Measurements from ENCODE around the gene TLR10.

The TLR10 gene

DNA sequence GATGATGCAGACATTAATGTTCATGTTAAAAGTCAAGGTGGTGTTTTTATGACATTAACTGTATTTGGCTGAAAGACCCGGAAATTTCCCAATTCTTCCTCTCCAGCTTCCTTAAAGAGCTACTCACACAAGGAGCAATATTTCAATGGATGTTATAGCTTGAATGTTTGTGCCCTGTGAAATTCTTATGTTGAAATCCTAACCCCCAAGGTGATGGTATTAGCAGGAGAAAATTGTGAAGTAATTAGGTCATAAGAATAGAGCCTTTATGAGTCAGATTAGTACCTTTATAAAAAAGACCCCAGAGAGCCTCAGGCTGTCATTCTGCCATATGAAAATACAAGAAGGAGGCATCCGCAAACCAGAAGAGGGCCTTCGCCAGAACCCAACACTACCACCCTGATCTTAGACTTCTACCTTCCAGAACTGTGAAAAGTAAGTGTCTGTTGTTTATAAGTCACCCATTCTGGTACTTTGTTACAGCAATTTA, 18.2 kb upstream of the TLR10 start:
- no peaks in the 10 kb centered on the region for H3K9me3 ChIP-seq (ENCODE audit: control insufficient read depth, low read length)
- peaks cover 2% of the 10 kb centered on the region for H3K4me1 ChIP-seq (ENCODE audit: control insufficient read depth, insufficient read depth, low read depth, low read length)
- H3K79me1 ChIP-seq (replicated peaks; ENCODE audit: low read length, poor library complexity, severe bottlenecking), result no peaks in the 10 kb centered on the region

DNA sequence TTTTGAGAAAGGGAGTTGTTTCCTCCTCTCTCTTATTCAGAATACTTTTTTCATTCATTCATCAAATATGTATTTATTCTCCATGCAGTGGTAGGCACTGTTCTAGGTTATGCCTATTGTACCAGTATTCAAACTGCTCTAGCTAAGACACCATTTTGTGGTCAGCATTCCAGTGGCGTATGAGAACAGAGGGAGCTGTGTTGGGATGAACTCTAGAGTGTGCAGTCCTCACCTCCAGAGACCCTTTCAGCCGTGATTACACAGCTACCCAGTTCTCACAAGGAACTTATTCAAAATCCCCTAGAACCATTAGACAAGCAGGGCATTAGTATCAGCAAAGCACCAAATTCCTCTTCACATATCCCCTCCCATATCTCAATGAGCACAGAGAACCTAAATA, 17.6 kb upstream of the TLR10 start:
- Histone ChIP-seq H3K79me1 (replicated peaks; ENCODE audit: low read length, poor library complexity, severe bottlenecking) (no peaks in the 10 kb centered on the region), H3K9ac (ENCODE audit: low read length) (no peak overlapping the region), H2BK12ac (ENCODE audit: low read length in 2 of 2) (no peak overlapping the region), H3K9me3 (ENCODE audit: control insufficient read depth, low read length) (no peaks in the 10 kb centered on the region), H3K4ac (ENCODE audit: low read depth in 1 of 2, low read length in 2 of 2) (no peak overlapping the region), H3K23ac (ENCODE audit: low read length in 2 of 2) (no peak overlapping the region), H3K18ac (ENCODE audit: low read depth in 1 of 2, low read length in 2 of 2) (no peak overlapping the region), H3K36me3 (ENCODE audit: control insufficient read depth in 1 of 2, insufficient read depth in 2 of 2, low read depth in 1 of 2, low read length in 2 of 2) (no peaks in the 10 kb centered on the region), H4K8ac (ENCODE audit: low read length) (no peak overlapping the region), H3K27me3 (ENCODE audit: control insufficient read depth in 1 of 2, insufficient read depth in 1 of 2, low read length in 2 of 2) (no peaks in the 10 kb centered on the region), H3K4me1 (ENCODE audit: control insufficient read depth, insufficient read depth, low read depth, low read length) (peaks cover 2% of the 10 kb centered on the region), H2BK15ac (ENCODE audit: low read depth, poor library complexity, severe bottlenecking) (no peak overlapping the region), H4K91ac (ENCODE audit: low read length) (no peak overlapping the region), H3K27ac (ENCODE audit: low read length, poor library complexity, severe bottlenecking) (no peak overlapping the region), H2BK120ac (ENCODE audit: low read depth, low read length) (no peak overlapping the region), H3K14ac (ENCODE audit: low read length in 2 of 2) (no peak overlapping the region), H3K4me3 (ENCODE audit: insufficient read depth in 1 of 2, low read depth in 1 of 2, low read length in 2 of 2) (no peak overlapping the region), H2BK5ac (ENCODE audit: low read depth, low read length, poor library complexity, severe bottlenecking) (no peak overlapping the region), H3K4me2 (ENCODE audit: low read length, poor library complexity, severe bottlenecking) (no peak overlapping the region), H2AFZ (ENCODE audit: low read depth, low read length) (no peak overlapping the region), H2AK5ac (ENCODE audit: low read length, severe bottlenecking) (no peak overlapping the region)
- WGBS, result 88% methylated on average over 2 of the region's 2 CpGs
- DNase-seq, result no peak

More for the DNA sequence above, 18.2 kb upstream of the TLR10 start:
- Histone ChIP-seq H2AFZ (ENCODE audit: low read depth, low read length) (no peak overlapping the region), H2BK5ac (ENCODE audit: low read depth, low read length, poor library complexity, severe bottlenecking) (no peak overlapping the region), H3K4ac (ENCODE audit: low read depth in 1 of 2, low read length in 2 of 2) (no peak overlapping the region), H4K91ac (ENCODE audit: low read length) (no peak overlapping the region), H3K14ac (ENCODE audit: low read length in 2 of 2) (no peak overlapping the region), H3K23ac (ENCODE audit: low read length in 2 of 2) (no peak overlapping the region), H2BK15ac (ENCODE audit: low read depth, poor library complexity, severe bottlenecking) (no peak overlapping the region), H4K8ac (ENCODE audit: low read length) (no peak overlapping the region), H3K36me3 (ENCODE audit: control insufficient read depth in 1 of 2, insufficient read depth in 2 of 2, low read depth in 1 of 2, low read length in 2 of 2) (no peaks in the 10 kb centered on the region), H3K27ac (ENCODE audit: low read length, poor library complexity, severe bottlenecking) (peak overlapping the region; percentile 35), H3K18ac (ENCODE audit: low read depth in 1 of 2, low read length in 2 of 2) (no peak overlapping the region), H3K9ac (ENCODE audit: low read length) (no peak overlapping the region), H3K4me2 (ENCODE audit: low read length, poor library complexity, severe bottlenecking) (no peak overlapping the region), H2BK120ac (ENCODE audit: low read depth, low read length) (no peak overlapping the region), H2BK12ac (ENCODE audit: low read length in 2 of 2) (no peak overlapping the region), H3K4me3 (ENCODE audit: insufficient read depth in 1 of 2, low read depth in 1 of 2, low read length in 2 of 2) (no peak overlapping the region), H3K27me3 (ENCODE audit: control insufficient read depth in 1 of 2, insufficient read depth in 1 of 2, low read length in 2 of 2) (no peaks in the 10 kb centered on the region), H2AK5ac (ENCODE audit: low read length, severe bottlenecking) (no peak overlapping the region)
- DNase-seq, result no peak
- WGBS, result 90% methylated on average over 2 of the region's 3 CpGs

DNA sequence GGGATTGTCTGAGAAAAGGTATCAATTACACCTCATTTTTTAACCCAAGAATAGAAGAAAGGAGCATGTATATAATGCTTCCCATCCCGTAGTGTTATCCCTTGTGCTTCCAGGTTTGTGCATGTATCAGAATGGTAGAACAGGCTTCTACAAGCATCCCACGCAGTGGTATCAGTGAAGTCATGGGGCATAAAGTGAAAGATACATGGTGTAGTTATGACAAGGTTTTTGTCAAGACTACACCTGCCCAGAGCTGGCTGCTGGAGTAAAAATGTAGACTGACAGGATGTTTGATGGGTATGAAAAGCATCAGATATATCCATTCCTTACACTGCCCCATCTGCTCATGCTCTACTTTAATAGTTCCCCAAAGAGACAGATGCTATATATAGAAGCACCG, 12.3 kb upstream of the TLR10 start:
- Histone ChIP-seq H2AFZ (ENCODE audit: low read depth, low read length) (no peak overlapping the region), H2BK12ac (ENCODE audit: low read length in 2 of 2) (no peak overlapping the region), H4K91ac (ENCODE audit: low read length) (no peak overlapping the region), H3K27ac (ENCODE audit: low read length, poor library complexity, severe bottlenecking) (no peak overlapping the region), H3K9ac (ENCODE audit: low read length) (no peak overlapping the region), H3K4me3 (ENCODE audit: insufficient read depth in 1 of 2, low read depth in 1 of 2, low read length in 2 of 2) (no peak overlapping the region), H3K79me1 (replicated peaks; ENCODE audit: low read length, poor library complexity, severe bottlenecking) (no peaks in the 10 kb centered on the region), H3K14ac (ENCODE audit: low read length in 2 of 2) (no peak overlapping the region), H3K4me2 (ENCODE audit: low read length, poor library complexity, severe bottlenecking) (no peak overlapping the region), H3K4ac (ENCODE audit: low read depth in 1 of 2, low read length in 2 of 2) (no peak overlapping the region), H3K27me3 (ENCODE audit: control insufficient read depth in 1 of 2, insufficient read depth in 1 of 2, low read length in 2 of 2) (no peaks in the 10 kb centered on the region), H3K23ac (ENCODE audit: low read length in 2 of 2) (no peak overlapping the region), H2BK15ac (ENCODE audit: low read depth, poor library complexity, severe bottlenecking) (no peak overlapping the region), H3K9me3 (ENCODE audit: control insufficient read depth, low read length) (no peaks in the 10 kb centered on the region), H2BK5ac (ENCODE audit: low read depth, low read length, poor library complexity, severe bottlenecking) (no peak overlapping the region), H2BK120ac (ENCODE audit: low read depth, low read length) (no peak overlapping the region), H4K8ac (ENCODE audit: low read length) (no peak overlapping the region), H3K18ac (ENCODE audit: low read depth in 1 of 2, low read length in 2 of 2) (no peak overlapping the region), H3K4me1 (ENCODE audit: control insufficient read depth, insufficient read depth, low read depth, low read length) (no peaks in the 10 kb centered on the region), H2AK5ac (ENCODE audit: low read length, severe bottlenecking) (no peak overlapping the region), H3K36me3 (ENCODE audit: control insufficient read depth in 1 of 2, insufficient read depth in 2 of 2, low read depth in 1 of 2, low read length in 2 of 2) (no peaks in the 10 kb centered on the region)
- DNase-seq, result no peak
- WGBS, result 94% methylated on average over 3 of the region's 3 CpGs

DNA sequence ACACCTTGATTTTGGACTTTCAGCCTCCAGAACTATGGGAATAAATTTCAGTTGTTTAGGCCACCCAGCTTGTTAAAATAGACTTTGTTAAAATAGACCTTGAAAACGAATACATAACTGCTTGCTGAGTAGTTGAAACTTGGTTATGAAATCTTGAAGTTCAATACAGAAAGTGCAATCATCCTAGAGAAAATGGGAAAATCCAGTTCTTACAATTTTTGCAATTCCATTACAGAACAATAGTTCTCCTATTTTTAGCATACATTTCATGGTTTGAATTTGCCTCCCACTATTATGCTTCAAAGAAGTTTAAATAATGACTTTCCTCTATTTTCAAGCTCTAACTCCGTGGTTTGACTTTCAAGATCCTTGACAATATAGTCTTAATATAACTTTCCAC, 11.3 kb upstream of the TLR10 start:
- H3K18ac ChIP-seq (ENCODE audit: low read depth in 1 of 2, low read length in 2 of 2), result no peak overlapping the region
- H3K36me3 ChIP-seq (ENCODE audit: control insufficient read depth in 1 of 2, insufficient read depth in 2 of 2, low read depth in 1 of 2, low read length in 2 of 2), result no peaks in the 10 kb centered on the region
- no peaks in the 10 kb centered on the region for H3K79me1 ChIP-seq (replicated peaks; ENCODE audit: low read length, poor library complexity, severe bottlenecking)
- H3K4me2 ChIP-seq (ENCODE audit: low read length, poor library complexity, severe bottlenecking), result no peak overlapping the region
- H4K8ac ChIP-seq (ENCODE audit: low read length), result no peak overlapping the region
- no peak overlapping the region for H4K91ac ChIP-seq (ENCODE audit: low read length)
- peaks cover 1% of the 10 kb centered on the region for H3K4me1 ChIP-seq (ENCODE audit: control insufficient read depth, insufficient read depth, low read depth, low read length)
- H3K14ac ChIP-seq (ENCODE audit: low read length in 2 of 2), result no peak overlapping the region
- H3K4ac ChIP-seq (ENCODE audit: low read depth in 1 of 2, low read length in 2 of 2), result no peak overlapping the region
- no peak overlapping the region for H3K27ac ChIP-seq (ENCODE audit: low read length, poor library complexity, severe bottlenecking)
- no peak overlapping the region for H2BK12ac ChIP-seq (ENCODE audit: low read length in 2 of 2)
- no peak overlapping the region for H3K23ac ChIP-seq (ENCODE audit: low read length in 2 of 2)
- no peak overlapping the region for H2AK5ac ChIP-seq (ENCODE audit: low read length, severe bottlenecking)
- no peak overlapping the region for H2BK5ac ChIP-seq (ENCODE audit: low read depth, low read length, poor library complexity, severe bottlenecking)
- DNase-seq, result no peak
- H2AFZ ChIP-seq (ENCODE audit: low read depth, low read length), result no peak overlapping the region
- H3K9me3 ChIP-seq (ENCODE audit: control insufficient read depth, low read length), result no peaks in the 10 kb centered on the region
- H2BK120ac ChIP-seq (ENCODE audit: low read depth, low read length), result no peak overlapping the region
- no peak overlapping the region for H3K4me3 ChIP-seq (ENCODE audit: insufficient read depth in 1 of 2, low read depth in 1 of 2, low read length in 2 of 2)
- WGBS, result 80% methylated on average over 2 of the region's 2 CpGs
- no peak overlapping the region for H3K9ac ChIP-seq (ENCODE audit: low read length)
- H3K27me3 ChIP-seq (ENCODE audit: control insufficient read depth in 1 of 2, insufficient read depth in 1 of 2, low read length in 2 of 2), result no peaks in the 10 kb centered on the region
- H2BK15ac ChIP-seq (ENCODE audit: low read depth, poor library complexity, severe bottlenecking), result no peak overlapping the region

All from mesenchymal stem cell (in vitro differentiated cells and primary cell).